Trophoblast cell (in vitro differentiated cells and primary cell): ENCODE data around the gene RASL11A.
"Not testable (repeated sequence)": the region's sequence is repeated elsewhere in the genome, so short reads cannot be mapped to it uniquely, and the experiment has no call there.

Source experiments
- DNase-seq, 2 donors: peaks; one replicate each; pipeline ENCODE4 v3.0.0-alpha.2; 2016
- H2AFZ ChIP-seq: 2 replicates; pipeline ENCODE4 v1.6.1; 2013; ENCODE audit warnings: low read length, moderate library complexity, mild to moderate bottlenecking; ENCODE audit not compliant: insufficient read depth, poor library complexity
- H2AK5ac ChIP-seq: 2 replicates; pipeline ENCODE4 v1.6.1; 2013; ENCODE audit warnings: mild to moderate bottlenecking, low read length
- H2BK120ac ChIP-seq: 2 replicates; pipeline ENCODE4 v1.6.1; 2013; ENCODE audit warnings: low read length, mild to moderate bottlenecking, moderate library complexity; ENCODE audit not compliant: insufficient read depth, poor library complexity
- H2BK12ac ChIP-seq: 2 replicates; pipeline ENCODE4 v1.6.1; 2013; ENCODE audit warnings: mild to moderate bottlenecking, low read length, moderate library complexity
- H2BK5ac ChIP-seq: 2 replicates; pipeline ENCODE4 v1.6.1; 2013; ENCODE audit warnings: low read length, low read depth, moderate library complexity, mild to moderate bottlenecking; ENCODE audit not compliant: poor library complexity
- H3K14ac ChIP-seq: 2 replicates; pipeline ENCODE4 v1.6.1; 2013; ENCODE audit warnings: mild to moderate bottlenecking, low read length
- H3K18ac ChIP-seq: 2 replicates; pipeline ENCODE4 v1.6.1; 2013; ENCODE audit warnings: mild to moderate bottlenecking, low read length
- H3K23ac ChIP-seq: 2 replicates; pipeline ENCODE4 v1.6.1; 2013; ENCODE audit warnings: low read length
- H3K27ac ChIP-seq: 2 replicates; pipeline ENCODE4 v1.5.1; 2013; ENCODE audit warnings: low read depth, mild to moderate bottlenecking, inconsistent platforms, low read length, moderate library complexity
- H3K27me3 ChIP-seq: 2 replicates; pipeline ENCODE4 v1.6.1; 2013; ENCODE audit warnings: inconsistent platforms, mild to moderate bottlenecking, low read length, moderate library complexity; ENCODE audit not compliant: insufficient read depth
- H3K36me3 ChIP-seq, 2 experiments: 1 replicate in 1 of 2; 2 replicates in 1 of 2; pipeline ENCODE4 v1.6.1; 2013; ENCODE audit warnings: low read length in 2 of 2, mild to moderate bottlenecking in 2 of 2, moderate library complexity in 1 of 2; ENCODE audit not compliant: insufficient read depth in 2 of 2, control insufficient read depth in 1 of 2
- H3K4ac ChIP-seq: 2 replicates; pipeline ENCODE4 v1.6.1; 2013; ENCODE audit warnings: low read depth, mild to moderate bottlenecking, low read length, moderate library complexity
- H3K4me1 ChIP-seq, 2 experiments: 1 replicate in 1 of 2; 2 replicates in 1 of 2; pipeline ENCODE4 v1.6.1; 2013; ENCODE audit warnings: low read length in 2 of 2, mild to moderate bottlenecking in 2 of 2, moderate library complexity in 1 of 2; ENCODE audit not compliant: insufficient read depth in 2 of 2, control insufficient read depth in 1 of 2
- H3K4me2 ChIP-seq: 2 replicates; pipeline ENCODE4 v1.6.1; 2013; ENCODE audit warnings: inconsistent platforms, mild to moderate bottlenecking, low read length, moderate library complexity
- H3K4me3 ChIP-seq: 2 replicates; pipeline ENCODE4 v1.5.1; 2013; ENCODE audit warnings: mild to moderate bottlenecking, low read depth, low read length, inconsistent platforms
- H3K79me1 ChIP-seq: one replicate; pipeline ENCODE4 v1.6.1; 2013; ENCODE audit warnings: low read length
- H3K79me2 ChIP-seq: 2 replicates; pipeline ENCODE4 v1.6.1; 2013; ENCODE audit warnings: low read length, mild to moderate bottlenecking; ENCODE audit not compliant: control insufficient read depth, insufficient read depth, poor library complexity
- H3K9ac ChIP-seq: 2 replicates; pipeline ENCODE4 v1.6.1; 2013; ENCODE audit warnings: mild to moderate bottlenecking, low read length
- H3K9me3 ChIP-seq: 2 replicates; pipeline ENCODE4 v1.6.1; 2013; ENCODE audit warnings: low read depth, mild to moderate bottlenecking, control low read depth, inconsistent platforms, low read length; ENCODE audit not compliant: insufficient read depth
- H4K12ac ChIP-seq: 2 replicates; pipeline ENCODE4 v1.6.1; 2013; ENCODE audit warnings: low read depth, mild to moderate bottlenecking, low read length, moderate library complexity
- H4K8ac ChIP-seq: 2 replicates; pipeline ENCODE4 v1.6.1; 2013; ENCODE audit warnings: low read depth, mild to moderate bottlenecking, low read length, moderate library complexity
- H4K91ac ChIP-seq: one replicate; pipeline ENCODE4 v1.6.1; 2013; ENCODE audit warnings: low read depth, mild to moderate bottlenecking, low read length, moderate library complexity
- WGBS: extraction: QIAGEN DNeasy Blood & Tissue Kit; methylation state at CpG from one replicate; pipeline ENCODE4 v1.1.7; 2013; ENCODE audit warnings: missing lambda C conversion rate; ENCODE audit not compliant: insufficient read length, insufficient coverage; ENCODE audit errors: extremely low coverage; 5-methylcytosine and 5-hydroxymethylcytosine counted together

Gene RASL11A

DNA sequence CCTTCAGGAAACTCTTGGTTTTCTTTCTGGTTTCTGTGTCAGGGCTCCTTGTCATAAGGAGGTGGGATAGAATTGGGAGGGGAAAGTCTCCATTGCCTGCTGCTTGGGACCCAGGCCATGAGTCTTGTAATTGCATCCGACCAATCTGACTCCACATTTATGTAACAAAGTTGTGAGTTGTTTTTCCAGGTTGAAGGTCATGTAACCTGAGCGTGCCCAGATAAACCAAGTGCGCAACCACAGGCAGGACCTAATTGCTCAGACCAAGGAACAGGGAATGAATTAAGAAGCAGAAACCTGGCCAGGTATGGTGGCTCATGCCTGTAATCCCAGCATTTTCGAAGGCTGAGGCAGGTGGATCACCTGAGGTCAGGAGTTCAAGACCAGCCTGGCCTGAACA is 17.8 kb downstream of the RASL11A start:
- Histone ChIP-seq H2AFZ (no peak overlapping the region), H4K12ac (no peak overlapping the region), H3K9ac (no peak overlapping the region), H2BK5ac (no peak overlapping the region), H3K18ac (no peak overlapping the region), H3K4me1 (no peaks in the 10 kb centered on the region), H3K4me2 (no peak overlapping the region), H3K4me3 (no peak overlapping the region), H3K14ac (no peak overlapping the region), H4K8ac (no peak overlapping the region), H3K79me2 (no peaks in the 10 kb centered on the region), H2BK120ac (no peak overlapping the region), H3K36me3 (no peaks in the 10 kb centered on the region), H3K9me3 (no peaks in the 10 kb centered on the region), H3K79me1 (no peaks in the 10 kb centered on the region), H3K4ac (no peak overlapping the region), H2BK12ac (no peak overlapping the region), H3K23ac (no peak overlapping the region), H3K27ac (no peak overlapping the region), H2AK5ac (no peak overlapping the region), H4K91ac (no peak overlapping the region), H3K27me3 (no peaks in the 10 kb centered on the region)
- no peak for DNase-seq
- no CpG with 5 or more reads among the region's 4 CpGs for WGBS

- Histone ChIP-seq H2BK120ac (no peak overlapping the region), H3K79me1 (no peaks in the 10 kb centered on the region), H3K4ac (no peak overlapping the region), H3K27ac (no peak overlapping the region), H2AFZ (no peak overlapping the region), H3K4me3 (no peak overlapping the region), H4K8ac (no peak overlapping the region), H3K4me2 (no peak overlapping the region), H3K27me3 (no peaks in the 10 kb centered on the region), H3K4me1 (no peaks in the 10 kb centered on the region), H2BK12ac (no peak overlapping the region), H4K12ac (no peak overlapping the region), H2BK5ac (no peak overlapping the region), H4K91ac (no peak overlapping the region), H2AK5ac (no peak overlapping the region), H3K9me3 (no peaks in the 10 kb centered on the region), H3K18ac (no peak overlapping the region), H3K36me3 (no peaks in the 10 kb centered on the region), H3K23ac (no peak overlapping the region), H3K79me2 (no peaks in the 10 kb centered on the region), H3K9ac (no peak overlapping the region), H3K14ac (no peak overlapping the region)
- DNase-seq = no peak
- no CpG with 5 or more reads among the region's 2 CpGs for WGBS
Measured at GRCh38 chr13:27289011-27289665, 18.5 kb downstream of the RASL11A start.

GRCh38 chr13:27290715-27291114 is 20.1 kb downstream of the RASL11A start:
- H3K4ac ChIP-seq = no peak overlapping the region

DNA sequence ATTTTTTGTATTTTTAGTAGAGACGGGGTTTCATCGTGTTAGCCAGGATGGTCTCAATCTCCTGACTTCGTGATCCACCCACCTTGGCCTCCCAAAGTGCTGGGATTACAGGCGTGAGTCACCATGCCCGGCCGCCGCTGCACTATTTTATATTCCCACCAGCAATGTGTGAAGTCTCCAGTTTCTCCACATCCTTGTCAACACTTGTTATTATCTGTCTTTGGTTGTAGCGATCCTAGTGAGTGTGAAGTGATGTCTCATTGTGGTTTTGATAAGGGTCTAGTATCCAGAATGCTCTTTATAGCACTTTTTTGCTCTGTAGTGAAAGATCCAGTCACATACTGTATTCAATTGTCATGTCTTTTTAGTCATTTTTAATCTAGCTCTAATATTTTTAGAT is 21.3 kb downstream of the RASL11A start:
- not testable (repeated sequence) for H3K4ac ChIP-seq, H3K4me3 ChIP-seq, H3K36me3 ChIP-seq, H3K79me1 ChIP-seq, H3K4me2 ChIP-seq, H4K8ac ChIP-seq, H2BK12ac ChIP-seq, H3K14ac ChIP-seq, H4K12ac ChIP-seq, H2BK5ac ChIP-seq, H3K9ac ChIP-seq, H3K23ac ChIP-seq, H3K4me1 ChIP-seq, DNase-seq, H3K27me3 ChIP-seq, H2AFZ ChIP-seq, H3K18ac ChIP-seq, H3K27ac ChIP-seq, H4K91ac ChIP-seq, H2BK120ac ChIP-seq, H3K79me2 ChIP-seq, H2AK5ac ChIP-seq, H3K9me3 ChIP-seq
- WGBS = no CpG with 5 or more reads among the region's 8 CpGs

More at GRCh38 chr13:27290715-27291114, 20.1 kb downstream of the RASL11A start:
- Histone ChIP-seq H3K27me3 (no peaks in the 10 kb centered on the region), H3K36me3 (no peaks in the 10 kb centered on the region), H2BK120ac (no peak overlapping the region), H2BK12ac (no peak overlapping the region), H3K27ac (no peak overlapping the region), H3K4me3 (no peak overlapping the region), H4K8ac (no peak overlapping the region), H4K12ac (no peak overlapping the region), H3K23ac (no peak overlapping the region), H3K79me1 (no peaks in the 10 kb centered on the region), H3K4me1 (no peaks in the 10 kb centered on the region), H2AFZ (no peak overlapping the region), H3K9me3 (no peaks in the 10 kb centered on the region), H3K14ac (no peak overlapping the region), H3K4me2 (no peak overlapping the region), H2AK5ac (no peak overlapping the region), H3K79me2 (no peaks in the 10 kb centered on the region), H3K18ac (no peak overlapping the region), H2BK5ac (no peak overlapping the region), H4K91ac (no peak overlapping the region), H3K9ac (no peak overlapping the region)
- no peak for DNase-seq
- no CpG with 5 or more reads among the region's 4 CpGs for WGBS
